HepG2 (cell line): Measurements from ENCODE around the gene ARHGEF16. TPM values are rescaled to one million over a fixed set of nuclear protein-coding genes. Genes with fewer than 3 reads are reported as not detected.

Experiments
- ARNT2 ChIP-seq: sonication (generic); formaldehyde crosslinking; IDR thresholded peaks from 2 replicates; pipeline ENCODE4 v1.8.0; 2022; ENCODE audit warnings: mild to moderate bottlenecking, low read depth, missing genetic modification reagents, moderate library complexity
- CENPBD1 ChIP-seq: sonication (generic); formaldehyde crosslinking; IDR thresholded peaks from 2 replicates; pipeline ENCODE4 v1.8.0; 2022; ENCODE audit warnings: missing genetic modification reagents, low read depth, mild to moderate bottlenecking, borderline replicate concordance
- GMEB2 ChIP-seq: IDR thresholded peaks from 2 replicates; pipeline ENCODE4 v1.6.1; 2016; ENCODE audit warnings: missing biosample characterization, missing genetic modification reagents, low read depth
- NONO ChIP-seq, 2 experiments: fragments of 450-650 bp in 1 of 2; sonication (generic) in 1 of 2; formaldehyde crosslinking in 1 of 2; IDR thresholded peaks in 1 of 2; conservative IDR thresholded peaks in 1 of 2; 2 replicates each; pipeline versions ENCODE4 v1.6.1 to v1.8.0; 2017 to 2022; ENCODE audit warnings: mild to moderate bottlenecking in 1 of 2, missing genetic modification reagents in 1 of 2, moderate library complexity in 1 of 2
- NR0B2 ChIP-seq: sonication (generic); formaldehyde crosslinking; IDR thresholded peaks from 2 replicates; pipeline ENCODE4 v1.4.0; 2020; ENCODE audit warnings: mild to moderate bottlenecking, missing genetic modification reagents
- PRDM15 ChIP-seq: sonication (generic); formaldehyde crosslinking; IDR thresholded peaks from 2 replicates; pipeline ENCODE4 v1.4.0; 2020; ENCODE audit warnings: missing genetic modification reagents
- RAD21 ChIP-seq: fragments of 450-650 bp; formaldehyde crosslinking; IDR thresholded peaks from 2 replicates; pipeline ENCODE4 v1.5.0; 2020; ENCODE audit warnings: mild to moderate bottlenecking
- SNAPC2 ChIP-seq: sonication (generic); formaldehyde crosslinking; IDR thresholded peaks from 2 replicates; pipeline ENCODE4 v1.8.1; 2022; ENCODE audit warnings: mild to moderate bottlenecking, missing genetic modification reagents
- SNAPC5 ChIP-seq: sonication (generic); formaldehyde crosslinking; IDR thresholded peaks from 2 replicates; pipeline ENCODE4 v1.8.1; 2023; ENCODE audit warnings: mild to moderate bottlenecking, missing genetic modification reagents, borderline replicate concordance
- SPEN ChIP-seq: sonication (generic); formaldehyde crosslinking; IDR thresholded peaks from 2 replicates; pipeline ENCODE4 v1.5.1; 2020; ENCODE audit warnings: low read depth, mild to moderate bottlenecking, missing genetic modification reagents
- ZNF510 ChIP-seq: sonication (generic); formaldehyde crosslinking; IDR thresholded peaks from 2 replicates; pipeline ENCODE4 v1.4.0; 2020; ENCODE audit warnings: low read depth, mild to moderate bottlenecking, missing genetic modification reagents
- ZNF598 ChIP-seq: sonication (generic); formaldehyde crosslinking; IDR thresholded peaks from 2 replicates; pipeline ENCODE4 v1.5.1; 2020; ENCODE audit warnings: mild to moderate bottlenecking, missing genetic modification reagents, borderline replicate concordance
- ZNF672 ChIP-seq: sonication (generic); formaldehyde crosslinking; IDR thresholded peaks from 2 replicates; pipeline ENCODE4 v1.8.1; 2022; ENCODE audit warnings: missing genetic modification reagents
- ZNF766 ChIP-seq: sonication (generic); formaldehyde crosslinking; IDR thresholded peaks from 2 replicates; pipeline ENCODE4 v1.5.0; 2020; ENCODE audit warnings: missing genetic modification reagents, borderline replicate concordance
- ZNF83 ChIP-seq: sonication (generic); formaldehyde crosslinking; IDR thresholded peaks from 2 replicates; pipeline ENCODE4 v1.4.0; 2020; ENCODE audit warnings: missing genetic modification reagents, mild to moderate bottlenecking, borderline replicate concordance
- polyA plus RNA-seq, 8 experiments: library from polyadenylated mRNA; depleted of rRNA in 3 of 8; stranded (reverse) in 7 of 8; unstranded in 1 of 8; fragments of >200 nt; fragmentation: Illumina TruSeq in 4 of 8; extraction: Trizol in 4 of 8; gene quantifications; 2 replicates each; pipeline versions ENCODE4 v1.2.1 to v1.2.3, GENCODE V29; 2011 to 2016; ENCODE audit warnings: low read depth in 4 of 8, missing spikeins in 1 of 8, mixed read lengths in 1 of 8; ENCODE audit not compliant: insufficient read depth in 1 of 8
- total RNA-seq, 5 experiments: library from RNA; depleted of rRNA; stranded (reverse); fragments of >200 nt; fragmentation: Illumina TruSeq; extraction: Trizol; gene quantifications; 2 replicates each; pipeline ENCODE4 v1.2.3, GENCODE V29; 2016; ENCODE audit warnings: low read depth in 1 of 5

Gene ARHGEF16
- total and polyA plus RNA-seq, 2 of the 13 experiments (the other 11 are each of a cell fraction or from before 2014, with no cell fraction given): 20.3 to 39.9 TPM

- no peak for TF ChIP-seq GMEB2
- no peak for TF ChIP-seq CENPBD1 (CRISPR knock-in tag)
- no peak for TF ChIP-seq RAD21 (CRISPR knock-in tag)
- TF ChIP-seq PRDM15: no peak
- 0 out of 2 replicates have a peak, but pooled peaks have one; percentile 43 for TF ChIP-seq ZNF672 (CRISPR knock-in tag)
- TF ChIP-seq SNAPC5 (CRISPR knock-in tag): no peak
- TF ChIP-seq ZNF598: no peak
- TF ChIP-seq SPEN (CRISPR knock-in tag): no peak
- no peak for TF ChIP-seq NONO (IDR thresholded peaks at IDR 0.05)
- peak; percentile 32 for TF ChIP-seq NONO (CRISPR knock-in tag; conservative IDR thresholded peaks at IDR 0.05)
- TF ChIP-seq ARNT2 (CRISPR knock-in tag): no peak; the same call in 1 of the 2 replicates
- TF ChIP-seq ZNF510 (CRISPR knock-in tag): no peak
- no peak for TF ChIP-seq NR0B2
- TF ChIP-seq ZNF83 (CRISPR knock-in tag): no peak
- 0 out of 2 replicates have a peak, but pooled peaks have one; percentile 26 for TF ChIP-seq ZNF766
- no peak for TF ChIP-seq SNAPC2
These were observed 550 bp downstream of the ARHGEF16 start (continued) for GRCh38 chr1:3454811-3455618.
